Measurements from ENCODE around the gene HOXA7.

GRCh38 chr7:27153526-27153925, 2.9 kb downstream of the HOXA7 start:
- TF ChIP-seq POLR2AphosphoS5 (IDR thresholded peaks at IDR 0.05; ENCODE audit: low read depth, low read length) (no peak), FOXP2 (optimal IDR thresholded peaks at IDR 0.05; ENCODE audit: borderline replicate concordance, extremely low read depth, extremely low read length, insufficient read depth) (no peak), REST (IDR thresholded peaks at IDR 0.05; ENCODE audit: insufficient read depth in 1 of 2, low read depth in 2 of 2, low read length in 2 of 2) (no peak)
